Osteoblast (primary cell): Measurements from ENCODE around the gene SH2D2A. TPM values are rescaled to one million over a fixed set of nuclear protein-coding genes. Genes with fewer than 3 reads are reported as not detected.
A peak's percentile ranks its signal among the peaks of the same experiment; 100 is the strongest.
"Not testable (repeated sequence)": the region's sequence is repeated elsewhere in the genome, so short reads cannot be mapped to it uniquely, and the experiment has no call there.

ENCODE experiments used
- DNase-seq: peaks from one replicate; pipeline ENCODE4 v3.0.0; 2011; ENCODE audit warnings: low spot score, mixed read lengths; ENCODE audit not compliant: insufficient read length; ENCODE audit errors: missing footprints
- H2AFZ ChIP-seq: 2 replicates; pipeline ENCODE4 v1.6.0; 2011; ENCODE audit warnings: mild to moderate bottlenecking, low read length
- H3K27ac ChIP-seq: 2 replicates; pipeline ENCODE4 v1.5.1; 2011; ENCODE audit warnings: mild to moderate bottlenecking, low read depth, low read length, moderate library complexity
- H3K27me3 ChIP-seq: 2 replicates; pipeline ENCODE4 v1.6.0; 2012; ENCODE audit warnings: mild to moderate bottlenecking, control low read depth, inconsistent platforms, low read length, moderate library complexity; ENCODE audit not compliant: insufficient read depth
- H3K36me3 ChIP-seq: 2 replicates; pipeline ENCODE4 v1.5.1; 2011; ENCODE audit warnings: mild to moderate bottlenecking, low read length, control low read depth, moderate library complexity; ENCODE audit not compliant: insufficient read depth
- H3K4me1 ChIP-seq: 2 replicates; pipeline ENCODE4 v1.5.1; 2011; ENCODE audit warnings: mild to moderate bottlenecking, low read length, control low read depth, moderate library complexity; ENCODE audit not compliant: insufficient read depth
- H3K4me2 ChIP-seq: 2 replicates; pipeline ENCODE4 v1.6.0; 2011; ENCODE audit warnings: mild to moderate bottlenecking, low read length; ENCODE audit not compliant: insufficient read depth
- H3K4me3 ChIP-seq: fragments of 200-600 bp; sonication (generic); 3 replicates; pipeline ENCODE4 v1.5.1; 2012; ENCODE audit warnings: mild to moderate bottlenecking, low read length, inconsistent platforms; ENCODE audit not compliant: insufficient read depth
- H3K79me2 ChIP-seq: 2 replicates; pipeline ENCODE4 v1.6.0; 2012; ENCODE audit warnings: mild to moderate bottlenecking, low read length, control low read depth, inconsistent platforms; ENCODE audit not compliant: insufficient read depth
- H3K9me3 ChIP-seq: 2 replicates; pipeline ENCODE4 v1.5.1; 2011; ENCODE audit warnings: low read depth, low read length, control low read depth
- H4K20me1 ChIP-seq: 2 replicates; pipeline ENCODE4 v1.6.0; 2012; ENCODE audit warnings: mild to moderate bottlenecking, low read length, control low read depth; ENCODE audit not compliant: insufficient read depth
- CTCF ChIP-seq: IDR thresholded peaks from 2 replicates; pipeline ENCODE4 v1.5.1; 2011; ENCODE audit warnings: mild to moderate bottlenecking, low read depth, low read length, moderate library complexity; ENCODE audit errors: extremely low read depth
- total RNA-seq: library from RNA; depleted of rRNA; stranded (reverse); fragments of >200 nt; gene quantifications from 2 replicates; pipeline ENCODE4 v1.2.3, GENCODE V29; 2012

SH2D2A gene
- total RNA-seq, 1 donor, result 0.36 TPM

GRCh38 chr1:156766298-156767100, 50.1 kb downstream of the SH2D2A start:
- Histone ChIP-seq H3K4me1 (peaks cover 23% of the 10 kb centered on the region), H4K20me1 (peaks cover 18% of the 10 kb centered on the region), H3K36me3 (peaks cover 7% of the 10 kb centered on the region), H3K27ac (peak overlapping the region; percentile 88), H3K27me3 (no peaks in the 10 kb centered on the region), H3K9me3 (no peaks in the 10 kb centered on the region), H3K4me3 (peak overlapping the region; percentile 82), H3K79me2 (peaks cover 46% of the 10 kb centered on the region), H2AFZ (peak overlapping the region; percentile 91), H3K4me2 (peak overlapping the region; percentile 94)
- DNase-seq, result no peak
- TF ChIP-seq CTCF, result no peak

GRCh38 chr1:156765666-156766065, 51.0 kb downstream of the SH2D2A start:
- H3K27me3 ChIP-seq, result no peaks in the 10 kb centered on the region
- TF ChIP-seq CTCF, result no peak
- no peak overlapping the region for H3K27ac ChIP-seq
- DNase-seq, result no peak
- peaks cover 23% of the 10 kb centered on the region for H3K4me1 ChIP-seq
- H2AFZ ChIP-seq, result peak overlapping the region; percentile 91
- H3K4me2 ChIP-seq, result peak overlapping the region; percentile 94
- H3K79me2 ChIP-seq, result peaks cover 38% of the 10 kb centered on the region
- H3K4me3 ChIP-seq, result peak overlapping the region; percentile 82
- H4K20me1 ChIP-seq, result peaks cover 14% of the 10 kb centered on the region
- peaks cover 5% of the 10 kb centered on the region for H3K36me3 ChIP-seq
- no peaks in the 10 kb centered on the region for H3K9me3 ChIP-seq

- Histone ChIP-seq H3K79me2 (peaks cover 33% of the 10 kb centered on the region), H4K20me1 (peaks cover 11% of the 10 kb centered on the region), H3K4me1 (peaks cover 23% of the 10 kb centered on the region)
- not testable (repeated sequence) for H3K9me3 ChIP-seq, DNase-seq, H3K27me3 ChIP-seq, H3K4me2 ChIP-seq, H3K4me3 ChIP-seq, H2AFZ ChIP-seq, H3K36me3 ChIP-seq, H3K27ac ChIP-seq
These were observed 51.5 kb downstream of the SH2D2A start for GRCh38 chr1:156765136-156765535.

- no peak for DNase-seq
- Histone ChIP-seq H4K20me1 (no peaks in the 10 kb centered on the region), H3K27ac (no peak overlapping the region), H3K4me3 (no peak overlapping the region), H3K9me3 (no peaks in the 10 kb centered on the region), H3K4me1 (peaks cover 2% of the 10 kb centered on the region), H2AFZ (no peak overlapping the region), H3K79me2 (no peaks in the 10 kb centered on the region), H3K36me3 (no peaks in the 10 kb centered on the region), H3K27me3 (no peaks in the 10 kb centered on the region), H3K4me2 (no peak overlapping the region)
- no peak for TF ChIP-seq CTCF
These were observed 55.9 kb downstream of the SH2D2A start for GRCh38 chr1:156760796-156761104.
